HepG2 (cell line): ENCODE data around the gene TJP2. TPM values are rescaled to one million over a fixed set of nuclear protein-coding genes. Genes with fewer than 3 reads are reported as not detected.

Source experiments
- ATF4 ChIP-seq, 2 experiments: fragments of 450-650 bp in 1 of 2; sonication (generic) in 1 of 2; formaldehyde crosslinking; IDR thresholded peaks; 2 replicates each; pipeline versions ENCODE4 v1.5.0 to v1.8.0; 2020 to 2022; ENCODE audit warnings: mild to moderate bottlenecking in 1 of 2, missing genetic modification reagents in 1 of 2
- CREB3 ChIP-seq: sonication (generic); formaldehyde crosslinking; IDR thresholded peaks from 2 replicates; pipeline ENCODE4 v1.5.0; 2020; ENCODE audit warnings: missing genetic modification reagents
- FOXO1 ChIP-seq: sonication (generic); formaldehyde crosslinking; IDR thresholded peaks from 2 replicates; pipeline ENCODE4 v1.4.0; 2020; ENCODE audit warnings: missing genetic modification reagents
- NR2F6 ChIP-seq, 2 experiments: IDR thresholded peaks; 2 replicates each; pipeline ENCODE4 v1.6.1; 2016; ENCODE audit warnings: antibody characterized with exemption in 1 of 2, mild to moderate bottlenecking in 1 of 2
- PPARG ChIP-seq: conservative IDR thresholded peaks from 2 replicates; pipeline ENCODE4 v1.6.1; 2016; ENCODE audit warnings: missing biosample characterization, missing genetic modification reagents
- RXRA ChIP-seq: sonication (generic); formaldehyde crosslinking; IDR thresholded peaks from 2 replicates; pipeline ENCODE4 v1.5.1; 2020; ENCODE audit warnings: missing genetic modification reagents
- SNAI1 ChIP-seq: sonication (generic); formaldehyde crosslinking; IDR thresholded peaks from 2 replicates; pipeline ENCODE4 v1.5.0; 2020; ENCODE audit warnings: mild to moderate bottlenecking, missing genetic modification reagents, borderline replicate concordance
- TAF15 ChIP-seq: fragments of 200-400 bp; formaldehyde crosslinking; IDR thresholded peaks from one replicate; pipeline ENCODE4 v1.6.1; 2018; ENCODE audit warnings: mild to moderate bottlenecking, low read depth, low read length; ENCODE audit not compliant: poor library complexity, severe bottlenecking
- ZBTB39 ChIP-seq: sonication (generic); formaldehyde crosslinking; IDR thresholded peaks from 2 replicates; pipeline ENCODE4 v1.5.0; 2020; ENCODE audit warnings: missing genetic modification reagents
- ZNF234 ChIP-seq: sonication (generic); formaldehyde crosslinking; conservative IDR thresholded peaks from 2 replicates; pipeline ENCODE4 v1.5.1; 2020; ENCODE audit warnings: mild to moderate bottlenecking, missing genetic modification reagents
- ZNF362 ChIP-seq: sonication (generic); formaldehyde crosslinking; IDR thresholded peaks from 2 replicates; pipeline ENCODE4 v1.4.0; 2020; ENCODE audit warnings: missing genetic modification reagents, mild to moderate bottlenecking, borderline replicate concordance
- ZNF513 ChIP-seq: sonication (generic); formaldehyde crosslinking; conservative IDR thresholded peaks from 2 replicates; pipeline ENCODE4 v1.5.0; 2020; ENCODE audit warnings: missing genetic modification reagents
- polyA plus RNA-seq, 8 experiments: library from polyadenylated mRNA; depleted of rRNA in 3 of 8; stranded (reverse) in 7 of 8; unstranded in 1 of 8; fragments of >200 nt; fragmentation: Illumina TruSeq in 4 of 8; extraction: Trizol in 4 of 8; gene quantifications; 2 replicates each; pipeline versions ENCODE4 v1.2.1 to v1.2.3, GENCODE V29; 2011 to 2016; ENCODE audit warnings: low read depth in 4 of 8, missing spikeins in 1 of 8, mixed read lengths in 1 of 8; ENCODE audit not compliant: insufficient read depth in 1 of 8
- total RNA-seq, 5 experiments: library from RNA; depleted of rRNA; stranded (reverse); fragments of >200 nt; fragmentation: Illumina TruSeq; extraction: Trizol; gene quantifications; 2 replicates each; pipeline ENCODE4 v1.2.3, GENCODE V29; 2016; ENCODE audit warnings: low read depth in 1 of 5
- TF ChIP-seq, protein P1 (sequence below): sonication (generic); formaldehyde crosslinking; IDR thresholded peaks from 2 replicates; pipeline ENCODE4 v1.5.1; 2020; ENCODE audit warnings: mild to moderate bottlenecking, missing genetic modification reagents
- TF ChIP-seq, protein P2 (sequence below): sonication (generic); formaldehyde crosslinking; IDR thresholded peaks from 2 replicates; pipeline ENCODE4 v1.8.1; 2023; ENCODE audit warnings: mild to moderate bottlenecking, missing genetic modification reagents, borderline replicate concordance
- TF ChIP-seq, protein P3 (sequence below): sonication (generic); formaldehyde crosslinking; IDR thresholded peaks from 2 replicates; pipeline ENCODE4 v1.9.0; 2021; ENCODE audit warnings: missing genetic modification reagents, mild to moderate bottlenecking, borderline replicate concordance

Gene TJP2
- total and polyA plus RNA-seq, 2 of the 13 experiments (the other 11 are each of a cell fraction or from before 2014, with no cell fraction given), result 109 to 110 TPM

GRCh38 chr9:69153707-69154521 is 20.2 kb upstream of the TJP2 start (continued):
- TF ChIP-seq CREB3 (CRISPR knock-in tag) (no peak), NR2F6 (IDR thresholded peaks at IDR 0.05) (no peak), NR2F6 (CRISPR knock-in tag; IDR thresholded peaks at IDR 0.05) (peak; percentile 50; the same call in 1 of the 2 replicates), ATF4 (CRISPR knock-in tag; IDR thresholded peaks at IDR 0.05) (no peak), ZNF513 (CRISPR knock-in tag) (no peak), FOXO1 (CRISPR knock-in tag) (peak; percentile 78), PPARG (peak; percentile 68), TAF15 (no peak), SNAI1 (CRISPR knock-in tag) (0 out of 2 replicates have a peak, but pooled peaks have one; percentile 71), RXRA (no peak; the same call in 1 of the 2 replicates), ZNF362 (CRISPR knock-in tag) (peak; percentile 81; the same call in 1 of the 2 replicates), ZNF234 (CRISPR knock-in tag) (no peak), ZBTB39 (CRISPR knock-in tag) (0 out of 2 replicates have a peak, but pooled peaks have one; percentile 30)
- TF ChIP-seq, protein P1, sequence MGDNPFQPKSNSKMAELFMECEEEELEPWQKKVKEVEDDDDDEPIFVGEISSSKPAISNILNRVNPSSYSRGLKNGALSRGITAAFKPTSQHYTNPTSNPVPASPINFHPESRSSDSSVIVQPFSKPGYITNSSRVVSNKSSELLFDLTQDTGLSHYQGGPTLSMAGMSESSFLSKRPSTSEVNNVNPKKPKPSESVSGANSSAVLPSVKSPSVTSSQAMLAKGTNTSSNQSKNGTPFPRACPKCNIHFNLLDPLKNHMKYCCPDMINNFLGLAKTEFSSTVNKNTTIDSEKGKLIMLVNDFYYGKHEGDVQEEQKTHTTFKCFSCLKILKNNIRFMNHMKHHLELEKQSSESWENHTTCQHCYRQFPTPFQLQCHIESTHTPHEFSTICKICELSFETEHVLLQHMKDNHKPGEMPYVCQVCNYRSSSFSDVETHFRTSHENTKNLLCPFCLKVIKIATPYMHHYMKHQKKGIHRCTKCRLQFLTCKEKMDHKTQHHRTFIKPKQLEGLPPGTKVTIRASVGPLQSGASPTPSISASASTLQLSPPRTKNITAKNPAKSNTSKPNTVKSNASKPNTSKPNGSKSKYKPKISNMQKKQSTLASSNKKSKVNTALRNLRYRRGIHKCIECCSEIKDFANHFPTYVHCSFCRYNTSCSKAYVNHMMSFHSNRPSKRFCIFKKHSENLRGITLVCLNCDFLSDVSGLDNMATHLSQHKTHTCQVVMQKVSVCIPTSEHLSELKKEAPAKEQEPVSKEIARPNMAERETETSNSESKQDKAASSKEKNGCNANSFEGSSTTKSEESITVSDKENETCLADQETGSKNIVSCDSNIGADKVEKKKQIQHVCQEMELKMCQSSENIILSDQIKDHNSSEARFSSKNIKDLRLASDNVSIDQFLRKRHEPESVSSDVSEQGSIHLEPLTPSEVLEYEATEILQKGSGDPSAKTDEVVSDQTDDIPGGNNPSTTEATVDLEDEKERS (CRISPR knock-in tag), result no peak
- TF ChIP-seq, protein P2, sequence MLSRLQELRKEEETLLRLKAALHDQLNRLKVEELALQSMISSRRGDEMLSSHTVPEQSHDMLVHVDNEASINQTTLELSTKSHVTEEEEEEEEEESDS (CRISPR knock-in tag), result no peak
- TF ChIP-seq, protein P3, sequence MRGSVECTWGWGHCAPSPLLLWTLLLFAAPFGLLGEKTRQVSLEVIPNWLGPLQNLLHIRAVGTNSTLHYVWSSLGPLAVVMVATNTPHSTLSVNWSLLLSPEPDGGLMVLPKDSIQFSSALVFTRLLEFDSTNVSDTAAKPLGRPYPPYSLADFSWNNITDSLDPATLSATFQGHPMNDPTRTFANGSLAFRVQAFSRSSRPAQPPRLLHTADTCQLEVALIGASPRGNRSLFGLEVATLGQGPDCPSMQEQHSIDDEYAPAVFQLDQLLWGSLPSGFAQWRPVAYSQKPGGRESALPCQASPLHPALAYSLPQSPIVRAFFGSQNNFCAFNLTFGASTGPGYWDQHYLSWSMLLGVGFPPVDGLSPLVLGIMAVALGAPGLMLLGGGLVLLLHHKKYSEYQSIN (CRISPR knock-in tag), result no peak
